ENCODE data around the gene SELENOO. TPM values are rescaled to one million over a fixed set of nuclear protein-coding genes. Genes with fewer than 3 reads are reported as not detected.

Gene SELENOO
- polyA plus RNA-seq, 3 donors: 13.9 to 18.3 (median 14.8) TPM

GRCh38 chr22:50171965-50172421 lies 28.8 kb upstream of the SELENOO start:
- DNase-seq (ENCODE audit: low read depth in 3 of 3, low spot score in 2 of 3): no peak

GRCh38 chr22:50173311-50173982 lies 27.4 kb upstream of the SELENOO start:
- no peak for DNase-seq (ENCODE audit: low read depth in 3 of 3, low spot score in 2 of 3)

- no peak for DNase-seq (ENCODE audit: low read depth in 3 of 3, low spot score in 2 of 3)
Measured at GRCh38 chr22:50173983-50174355, 26.8 kb upstream of the SELENOO start.

GRCh38 chr22:50174382-50175190 lies 26.2 kb upstream of the SELENOO start:
- DNase-seq (ENCODE audit: low read depth in 3 of 3, low spot score in 2 of 3): no peak

GRCh38 chr22:50175191-50175461 lies 25.7 kb upstream of the SELENOO start:
- no peak for DNase-seq (ENCODE audit: low read depth in 3 of 3, low spot score in 2 of 3)

- DNase-seq (ENCODE audit: low read depth in 3 of 3, low spot score in 2 of 3): no peak
Measured at GRCh38 chr22:50175921-50176849, 24.6 kb upstream of the SELENOO start.

- DNase-seq (ENCODE audit: low read depth in 3 of 3, low spot score in 2 of 3): no peak
Measured at GRCh38 chr22:50176850-50177536, 23.8 kb upstream of the SELENOO start.

GRCh38 chr22:50177537-50178470 lies 23.0 kb upstream of the SELENOO start:
- DNase-seq (ENCODE audit: low read depth in 3 of 3, low spot score in 2 of 3): no peak

GRCh38 chr22:50178471-50178864 lies 22.3 kb upstream of the SELENOO start:
- no peak for DNase-seq (ENCODE audit: low read depth in 3 of 3, low spot score in 2 of 3)

GRCh38 chr22:50178871-50179869 lies 21.6 kb upstream of the SELENOO start:
- no peak for DNase-seq (ENCODE audit: low read depth in 3 of 3, low spot score in 2 of 3)

GRCh38 chr22:50179937-50180726 lies 20.7 kb upstream of the SELENOO start:
- DNase-seq (ENCODE audit: low read depth in 3 of 3, low spot score in 2 of 3): no peak

GRCh38 chr22:50180727-50181521 lies 19.9 kb upstream of the SELENOO start:
- DNase-seq (ENCODE audit: low read depth in 3 of 3, low spot score in 2 of 3): no peak

- no peak for DNase-seq (ENCODE audit: low read depth in 3 of 3, low spot score in 2 of 3)
Measured at GRCh38 chr22:50182176-50183081, 18.4 kb upstream of the SELENOO start.

GRCh38 chr22:50183141-50183971 lies 17.5 kb upstream of the SELENOO start:
- no peak for DNase-seq (ENCODE audit: low read depth in 3 of 3, low spot score in 2 of 3)

Measured in right renal cortex interstitium (tissue), 3 donors.